Smooth muscle cell (in vitro differentiated cells): ENCODE measurements around the gene RPSA. TPM values are rescaled to one million over a fixed set of nuclear protein-coding genes. Genes with fewer than 3 reads are reported as not detected.

Experiments used
- DNase-seq: peaks from one replicate; lab custom pipeline; 2025; ENCODE audit not compliant: unreplicated experiment; lab: John Stamatoyannopoulos, UW
- H2AFZ ChIP-seq: fragments of 200-600 bp; sonication (generic); 2 replicates; pipeline ENCODE4 v1.6.0; 2016; ENCODE audit warnings: antibody characterized with exemption, low read depth, mild to moderate bottlenecking
- H3F3A ChIP-seq: fragments of 200-600 bp; sonication (generic); 2 replicates; pipeline ENCODE4 v1.6.0; 2017; ENCODE audit warnings: antibody characterized with exemption, low read depth
- H3K27ac ChIP-seq: fragments of 200-600 bp; sonication (generic); 2 replicates; pipeline ENCODE4 v1.5.1; 2016; ENCODE audit warnings: low read depth, mild to moderate bottlenecking
- H3K27me3 ChIP-seq: fragments of 200-600 bp; sonication (generic); 2 replicates; pipeline ENCODE4 v1.6.1; 2016; ENCODE audit warnings: low read depth, mild to moderate bottlenecking
- H3K36me3 ChIP-seq: fragments of 200-600 bp; sonication (generic); 2 replicates; pipeline ENCODE4 v1.5.1; 2016; ENCODE audit warnings: low read depth
- H3K4me1 ChIP-seq: fragments of 200-600 bp; sonication (generic); 2 replicates; pipeline ENCODE4 v1.5.1; 2016; ENCODE audit warnings: low read depth
- H3K4me2 ChIP-seq: fragments of 200-600 bp; sonication (generic); 2 replicates; pipeline ENCODE4 v1.6.0; 2016; ENCODE audit warnings: mild to moderate bottlenecking
- H3K4me3 ChIP-seq: fragments of 200-600 bp; sonication (generic); 2 replicates; pipeline ENCODE4 v1.5.1; 2016; ENCODE audit warnings: mild to moderate bottlenecking
- H3K79me2 ChIP-seq: fragments of 200-600 bp; sonication (generic); 2 replicates; pipeline ENCODE4 v1.6.0; 2016; ENCODE audit warnings: low read depth, mild to moderate bottlenecking
- H3K9ac ChIP-seq: fragments of 200-600 bp; sonication (generic); 2 replicates; pipeline ENCODE4 v1.6.0; 2016; ENCODE audit warnings: low read depth
- H3K9me3 ChIP-seq: fragments of 200-600 bp; sonication (generic); replicated peaks from 2 replicates; pipeline ENCODE4 v1.5.1; 2016; ENCODE audit warnings: low read depth
- H4K20me1 ChIP-seq: fragments of 200-600 bp; sonication (generic); 2 replicates; pipeline ENCODE4 v1.6.0; 2016; ENCODE audit warnings: low read depth
- WGBS: methylation state at CpG from one replicate; pipeline ENCODE4 v1.1.7; 2016; ENCODE audit warnings: low lambda C conversion rate; 5-methylcytosine and 5-hydroxymethylcytosine counted together
- polyA plus RNA-seq: library from polyadenylated mRNA; unstranded; fragments of >200 nt; fragmentation: Nextera tagmentation; extraction: Ambion mirVana; gene quantifications from 2 replicates; pipeline ENCODE4 v1.2.1, GENCODE V29; 2016
- total RNA-seq: library from RNA; depleted of rRNA; stranded (reverse); fragments of >200 nt; gene quantifications from 2 replicates; pipeline ENCODE4 v1.2.3, GENCODE V29; 2014
- TF ChIP-seq, protein P1 (sequence below): fragments of 200-600 bp; sonication (generic); IDR thresholded peaks from 2 replicates; pipeline ENCODE4 v1.5.1; 2017; ENCODE audit warnings: borderline replicate concordance, mild to moderate bottlenecking, antibody characterized with exemption; ENCODE audit not compliant: insufficient read depth, poor library complexity, severe bottlenecking

RPSA gene
- total and polyA plus RNA-seq, 2 experiments from 2014 or later: 355 to 1,254 TPM

DNA sequence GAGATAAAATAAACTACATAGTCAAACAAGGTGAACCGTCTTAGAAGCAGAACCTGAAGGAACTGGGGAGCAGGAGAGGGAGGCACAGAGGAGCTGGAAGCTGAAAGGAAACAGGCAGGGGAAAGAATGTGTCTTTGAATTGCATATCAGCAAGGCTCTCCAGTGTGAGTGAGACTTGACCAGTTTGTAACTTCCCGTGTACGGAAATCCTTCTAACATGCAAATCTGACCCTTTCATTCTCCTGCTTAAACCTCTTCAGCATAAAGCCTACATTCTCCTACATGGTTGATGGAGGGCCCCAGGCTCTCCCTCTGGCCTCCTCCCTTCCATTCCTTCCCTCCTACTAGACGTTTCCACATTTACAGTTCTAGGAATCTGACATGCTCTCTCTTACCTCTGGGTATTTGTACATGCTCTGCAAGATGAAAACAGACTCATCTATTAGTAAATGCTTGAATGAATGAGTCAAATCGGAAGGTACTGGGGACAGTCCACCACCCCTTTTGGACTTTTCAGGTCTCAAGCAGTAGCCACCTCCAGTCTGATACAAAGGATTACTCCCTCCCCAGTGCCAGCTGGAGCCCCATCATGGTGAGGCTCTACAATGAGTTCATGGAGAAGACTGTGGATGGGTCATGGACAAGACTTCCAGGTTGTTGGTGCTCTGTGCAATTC lies 29.4 kb upstream of the RPSA start:
- Histone ChIP-seq H3K27ac (no peak overlapping the region), H3F3A (no peaks in the 10 kb centered on the region), H3K27me3 (peaks cover 3% of the 10 kb centered on the region), H3K4me2 (no peak overlapping the region), H3K79me2 (no peaks in the 10 kb centered on the region), H3K4me3 (no peak overlapping the region), H3K9ac (no peak overlapping the region), H3K9me3 (no peaks in the 10 kb centered on the region), H4K20me1 (no peaks in the 10 kb centered on the region), H3K4me1 (no peaks in the 10 kb centered on the region), H2AFZ (no peak overlapping the region), H3K36me3 (no peaks in the 10 kb centered on the region)
- TF ChIP-seq, protein P1, sequence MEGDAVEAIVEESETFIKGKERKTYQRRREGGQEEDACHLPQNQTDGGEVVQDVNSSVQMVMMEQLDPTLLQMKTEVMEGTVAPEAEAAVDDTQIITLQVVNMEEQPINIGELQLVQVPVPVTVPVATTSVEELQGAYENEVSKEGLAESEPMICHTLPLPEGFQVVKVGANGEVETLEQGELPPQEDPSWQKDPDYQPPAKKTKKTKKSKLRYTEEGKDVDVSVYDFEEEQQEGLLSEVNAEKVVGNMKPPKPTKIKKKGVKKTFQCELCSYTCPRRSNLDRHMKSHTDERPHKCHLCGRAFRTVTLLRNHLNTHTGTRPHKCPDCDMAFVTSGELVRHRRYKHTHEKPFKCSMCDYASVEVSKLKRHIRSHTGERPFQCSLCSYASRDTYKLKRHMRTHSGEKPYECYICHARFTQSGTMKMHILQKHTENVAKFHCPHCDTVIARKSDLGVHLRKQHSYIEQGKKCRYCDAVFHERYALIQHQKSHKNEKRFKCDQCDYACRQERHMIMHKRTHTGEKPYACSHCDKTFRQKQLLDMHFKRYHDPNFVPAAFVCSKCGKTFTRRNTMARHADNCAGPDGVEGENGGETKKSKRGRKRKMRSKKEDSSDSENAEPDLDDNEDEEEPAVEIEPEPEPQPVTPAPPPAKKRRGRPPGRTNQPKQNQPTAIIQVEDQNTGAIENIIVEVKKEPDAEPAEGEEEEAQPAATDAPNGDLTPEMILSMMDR: no peak
- 56% methylated on average over 5 of the region's 5 CpGs for WGBS
- DNase-seq: no peak

DNA sequence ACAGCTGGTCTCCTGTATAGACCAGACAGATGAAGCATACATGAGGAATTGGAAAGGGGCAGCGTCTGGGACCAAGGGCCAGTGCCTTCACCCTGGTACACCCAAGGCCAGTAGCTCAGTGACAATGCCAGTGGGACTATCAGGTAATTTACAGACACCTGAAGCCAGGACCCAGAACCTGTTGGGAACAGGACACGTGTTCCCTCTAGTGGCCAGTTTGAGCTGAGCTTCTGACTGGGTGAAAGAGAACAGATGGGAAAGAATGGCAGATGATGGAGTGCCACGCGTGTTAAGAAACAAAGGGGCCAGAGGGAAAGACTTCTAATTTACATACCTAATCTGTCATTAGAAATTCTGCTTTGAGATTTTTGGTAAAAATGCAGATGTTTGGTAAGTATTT lies 28.4 kb upstream of the RPSA start:
- Histone ChIP-seq H3K36me3 (no peaks in the 10 kb centered on the region), H3K9me3 (no peaks in the 10 kb centered on the region), H4K20me1 (no peaks in the 10 kb centered on the region), H3F3A (no peaks in the 10 kb centered on the region), H3K4me2 (no peak overlapping the region), H3K4me3 (no peak overlapping the region), H3K4me1 (peaks cover 4% of the 10 kb centered on the region), H3K9ac (no peak overlapping the region), H3K27me3 (peaks cover 3% of the 10 kb centered on the region), H2AFZ (no peak overlapping the region), H3K27ac (no peak overlapping the region), H3K79me2 (no peaks in the 10 kb centered on the region)
- DNase-seq: no peak
- 27% methylated on average over 4 of the region's 4 CpGs for WGBS
- TF ChIP-seq, protein P1: peak; percentile 65

DNA sequence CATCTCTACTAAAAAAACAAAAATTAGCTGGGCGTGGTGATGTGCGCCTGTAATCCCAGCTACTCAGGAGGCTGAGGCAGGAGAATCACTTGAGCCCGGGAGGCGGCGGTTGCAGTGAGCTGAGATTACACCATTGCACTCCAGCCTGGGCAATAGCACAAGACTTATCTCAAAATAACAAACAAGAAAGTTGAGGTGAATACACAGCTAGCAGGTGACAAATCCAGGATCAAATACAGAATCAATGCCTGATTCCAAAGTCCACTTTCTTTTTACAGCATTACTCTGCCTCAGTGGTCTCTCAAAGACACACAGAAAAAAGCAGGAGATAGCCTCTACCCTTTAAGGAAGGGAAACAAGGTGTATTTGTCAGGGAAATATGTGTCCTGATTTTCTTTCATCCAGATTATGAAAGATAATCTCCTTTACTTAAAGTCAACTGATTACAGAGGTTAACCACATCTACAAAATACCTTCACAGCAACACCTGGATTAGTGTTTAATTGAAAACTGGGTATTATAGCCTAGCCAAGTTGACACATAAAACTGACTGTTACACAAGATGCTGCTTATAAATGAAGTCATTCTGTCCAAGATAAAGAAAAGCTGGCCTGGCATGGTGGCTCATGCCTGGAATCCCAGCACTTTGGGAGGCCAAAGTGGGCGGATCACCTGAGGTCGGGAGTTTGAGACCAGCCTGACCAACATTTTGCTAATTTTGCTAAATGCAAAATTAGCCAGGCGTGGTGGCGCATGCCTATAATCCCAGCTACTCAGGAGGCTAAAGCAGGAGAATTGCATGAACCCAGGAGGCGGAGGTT lies 27.4 kb upstream of the RPSA start:
- Histone ChIP-seq H3K27me3 (peaks cover 3% of the 10 kb centered on the region), H3F3A (no peaks in the 10 kb centered on the region), H2AFZ (no peak overlapping the region), H3K27ac (no peak overlapping the region), H3K36me3 (no peaks in the 10 kb centered on the region), H3K4me2 (no peak overlapping the region), H4K20me1 (no peaks in the 10 kb centered on the region), H3K4me1 (peaks cover 4% of the 10 kb centered on the region), H3K9me3 (no peaks in the 10 kb centered on the region), H3K4me3 (no peak overlapping the region), H3K79me2 (no peaks in the 10 kb centered on the region), H3K9ac (no peak overlapping the region)
- DNase-seq: no peak
- 95% methylated on average over 10 of the region's 10 CpGs for WGBS
- TF ChIP-seq, protein P1: no peak
